Loucy (cell line): Measurements from ENCODE around the gene TRAF2.

ENCODE experiments used
- EZH2phosphoT487 ChIP-seq: fragments of 200-600 bp; IDR thresholded peaks from 2 replicates; pipeline ENCODE4 v1.6.1; 2018; ENCODE audit warnings: antibody characterized with exemption, mild to moderate bottlenecking, moderate library complexity, borderline replicate concordance
- TF ChIP-seq, protein P1 (sequence below): fragments of 200-600 bp; sonication (generic); conservative IDR thresholded peaks from 2 replicates; pipeline ENCODE4 v1.5.1; 2014; ENCODE audit warnings: mild to moderate bottlenecking, antibody characterized with exemption, low read length

DNA sequence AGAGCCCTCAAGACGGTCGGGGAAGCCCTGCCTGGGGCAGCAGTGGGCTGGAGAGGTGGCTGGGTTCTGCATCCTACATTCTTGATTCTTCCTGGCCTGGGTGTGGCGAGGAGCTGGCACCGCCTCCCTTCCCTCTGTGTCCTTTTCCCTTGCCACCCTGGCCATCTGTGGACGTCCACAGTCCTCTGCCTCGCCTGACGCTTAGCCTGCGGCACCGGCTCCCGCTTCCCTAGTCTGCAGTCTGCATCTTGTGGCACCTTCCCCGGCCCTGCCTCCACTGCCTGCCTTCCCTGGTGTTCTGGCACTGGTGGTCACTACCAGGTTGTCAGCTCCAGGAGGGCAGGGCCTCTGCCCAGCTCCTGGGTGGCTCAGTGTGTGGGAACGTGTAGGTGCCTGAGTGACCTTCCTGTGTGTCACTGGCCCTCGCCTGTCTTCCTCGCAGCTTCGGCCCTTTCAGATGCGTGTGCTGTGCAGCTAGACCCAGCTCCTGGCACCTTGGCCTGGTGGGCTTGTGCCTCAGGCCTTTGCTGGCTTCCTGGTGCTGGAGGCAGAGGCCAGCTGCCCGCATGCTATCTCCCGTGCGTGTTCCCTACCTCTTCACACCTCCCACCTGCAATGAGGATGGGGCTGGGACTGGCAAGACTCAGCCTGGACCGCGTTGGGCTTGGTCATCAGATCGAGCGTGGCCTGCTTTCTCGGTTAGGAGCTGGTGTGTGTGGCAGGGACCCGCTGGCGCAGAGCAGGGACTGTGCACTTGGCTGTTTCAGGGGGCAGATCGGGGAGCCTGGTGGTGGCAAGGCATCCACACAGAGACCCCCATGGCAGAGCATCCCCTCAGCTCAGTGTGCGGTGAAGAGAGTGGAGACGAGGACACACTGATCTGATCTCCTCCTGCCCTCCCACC lies 20.9 kb downstream of the TRAF2 start:
- TF ChIP-seq, protein P1, sequence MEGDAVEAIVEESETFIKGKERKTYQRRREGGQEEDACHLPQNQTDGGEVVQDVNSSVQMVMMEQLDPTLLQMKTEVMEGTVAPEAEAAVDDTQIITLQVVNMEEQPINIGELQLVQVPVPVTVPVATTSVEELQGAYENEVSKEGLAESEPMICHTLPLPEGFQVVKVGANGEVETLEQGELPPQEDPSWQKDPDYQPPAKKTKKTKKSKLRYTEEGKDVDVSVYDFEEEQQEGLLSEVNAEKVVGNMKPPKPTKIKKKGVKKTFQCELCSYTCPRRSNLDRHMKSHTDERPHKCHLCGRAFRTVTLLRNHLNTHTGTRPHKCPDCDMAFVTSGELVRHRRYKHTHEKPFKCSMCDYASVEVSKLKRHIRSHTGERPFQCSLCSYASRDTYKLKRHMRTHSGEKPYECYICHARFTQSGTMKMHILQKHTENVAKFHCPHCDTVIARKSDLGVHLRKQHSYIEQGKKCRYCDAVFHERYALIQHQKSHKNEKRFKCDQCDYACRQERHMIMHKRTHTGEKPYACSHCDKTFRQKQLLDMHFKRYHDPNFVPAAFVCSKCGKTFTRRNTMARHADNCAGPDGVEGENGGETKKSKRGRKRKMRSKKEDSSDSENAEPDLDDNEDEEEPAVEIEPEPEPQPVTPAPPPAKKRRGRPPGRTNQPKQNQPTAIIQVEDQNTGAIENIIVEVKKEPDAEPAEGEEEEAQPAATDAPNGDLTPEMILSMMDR, result no peak
- TF ChIP-seq EZH2phosphoT487, result no peak
